Esophagus (tissue), 2 donors: ENCODE data around the gene VTA1. TPM values are rescaled to one million over a fixed set of nuclear protein-coding genes. Genes with fewer than 3 reads are reported as not detected.
"Not testable (repeated sequence)": the region's sequence is repeated elsewhere in the genome, so short reads cannot be mapped to it uniquely, and the experiment has no call there.

Experiments
- H3K27ac ChIP-seq, 2 donors: one replicate each; pipeline ENCODE4 v1.5.1; 2013; ENCODE audit warnings: low read depth in 2 of 2, mild to moderate bottlenecking in 2 of 2, inconsistent platforms in 1 of 2, low read length in 1 of 2, moderate library complexity in 1 of 2
- H3K27me3 ChIP-seq, 2 donors: one replicate each; pipeline ENCODE4 v1.6.1; 2013; ENCODE audit warnings: low read length in 2 of 2, control low read depth in 1 of 2, mild to moderate bottlenecking in 1 of 2; ENCODE audit not compliant: insufficient read depth in 2 of 2, control insufficient read depth in 1 of 2
- H3K36me3 ChIP-seq, 2 donors: one replicate each; pipeline ENCODE4 v1.6.1; 2013; ENCODE audit warnings: low read length in 1 of 2; ENCODE audit not compliant: control insufficient read depth in 2 of 2, insufficient read depth in 2 of 2
- H3K4me1 ChIP-seq, 2 donors: one replicate each; pipeline ENCODE4 v1.6.1; 2013; ENCODE audit warnings: low read length in 1 of 2; ENCODE audit not compliant: control insufficient read depth in 2 of 2, insufficient read depth in 2 of 2
- H3K4me3 ChIP-seq, 2 donors: one replicate each; pipeline ENCODE4 v1.5.1; 2013; ENCODE audit warnings: low read length in 2 of 2, mild to moderate bottlenecking in 2 of 2, low read depth in 1 of 2, moderate library complexity in 1 of 2
- H3K9me3 ChIP-seq, 2 donors: one replicate each; pipeline ENCODE4 v1.6.1; 2013; ENCODE audit warnings: mild to moderate bottlenecking in 2 of 2, low read depth in 1 of 2, low read length in 1 of 2, moderate library complexity in 1 of 2; ENCODE audit not compliant: control insufficient read depth in 2 of 2, insufficient read depth in 1 of 2
- WGBS, 2 donors: extraction: QIAGEN DNeasy Blood & Tissue Kit; methylation state at CpG; one replicate each; pipeline ENCODE4 v1.1.7; 2013; 5-methylcytosine and 5-hydroxymethylcytosine counted together
- polyA plus RNA-seq, 2 donors: library from polyadenylated mRNA; stranded (reverse); fragments of 200-250 nt; gene quantifications; one replicate each; pipeline ENCODE4 v1.2.3, GENCODE V29; 2013
- donor health status: healthy with polysubstance abuse.
- donor health status: Bipolar disorder and iron deficiency.

The VTA1 gene
- polyA plus RNA-seq, 2 donors: 21.4 to 36.8 TPM

- H3K27ac ChIP-seq, H3K36me3 ChIP-seq, H3K27me3 ChIP-seq, H3K4me1 ChIP-seq, H3K4me3 ChIP-seq, H3K9me3 ChIP-seq: not testable (repeated sequence)
- WGBS, 2 donors: 48 to 51% methylated on average over 12 of the region's 12 CpGs
Measured at GRCh38 chr6:142232206-142233044, 85.4 kb downstream of the VTA1 start.

- H3K36me3 ChIP-seq: no peaks in the 10 kb centered on the region
- no peaks in the 10 kb centered on the region for H3K4me1 ChIP-seq
- no peaks in the 10 kb centered on the region for H3K27me3 ChIP-seq
- H3K27ac ChIP-seq: no peak overlapping the region
- H3K9me3 ChIP-seq: no peaks in the 10 kb centered on the region
- no peak overlapping the region for H3K4me3 ChIP-seq
- 79 to 85% methylated on average over 8 of the region's 8 CpGs for WGBS, 2 donors
Measured at GRCh38 chr6:142233945-142234682, 87.1 kb downstream of the VTA1 start.

GRCh38 chr6:142235272-142235671, 88.2 kb downstream of the VTA1 start:
- no peaks in the 10 kb centered on the region for H3K36me3 ChIP-seq
- no peaks in the 10 kb centered on the region for H3K9me3 ChIP-seq
- 33 to 42% methylated on average over 3 of the region's 3 CpGs for WGBS, 2 donors
- H3K4me3 ChIP-seq: no peak overlapping the region
- no peak overlapping the region for H3K27ac ChIP-seq
- H3K27me3 ChIP-seq: no peaks in the 10 kb centered on the region
- H3K4me1 ChIP-seq: no peaks in the 10 kb centered on the region

- no peak overlapping the region for H3K4me3 ChIP-seq
- no peaks in the 10 kb centered on the region for H3K27me3 ChIP-seq
- H3K9me3 ChIP-seq: no peaks in the 10 kb centered on the region
- WGBS, 2 donors: 53% methylated on average over 2 of the region's 2 CpGs
- H3K36me3 ChIP-seq: no peaks in the 10 kb centered on the region
- H3K4me1 ChIP-seq: no peaks in the 10 kb centered on the region
- H3K27ac ChIP-seq: no peak overlapping the region
Measured at GRCh38 chr6:142235791-142236190, 88.7 kb downstream of the VTA1 start.

- H3K4me1 ChIP-seq: no peaks in the 10 kb centered on the region
- H3K4me3 ChIP-seq: no peak overlapping the region
- H3K36me3 ChIP-seq: no peaks in the 10 kb centered on the region
- no peaks in the 10 kb centered on the region for H3K27me3 ChIP-seq
- H3K9me3 ChIP-seq: no peaks in the 10 kb centered on the region
- 69 to 75% methylated on average over 4 of the region's 4 CpGs for WGBS, 2 donors
- H3K27ac ChIP-seq: no peak overlapping the region
Measured at GRCh38 chr6:142236691-142237090, 89.6 kb downstream of the VTA1 start.

GRCh38 chr6:142238881-142239280, 91.8 kb downstream of the VTA1 start:
- 87 to 92% methylated on average over 3 of the region's 3 CpGs for WGBS, 2 donors

GRCh38 chr6:142240179-142240578, 93.1 kb downstream of the VTA1 start:
- Histone ChIP-seq H3K36me3 (no peaks in the 10 kb centered on the region), H3K4me3 (no peak overlapping the region), H3K4me1 (no peaks in the 10 kb centered on the region), H3K27me3 (no peaks in the 10 kb centered on the region), H3K9me3 (no peaks in the 10 kb centered on the region), H3K27ac (no peak overlapping the region)
- WGBS, 2 donors: 89 to 91% methylated on average over 4 of the region's 4 CpGs

More at GRCh38 chr6:142238881-142239280, 91.8 kb downstream of the VTA1 start:
- Histone ChIP-seq H3K36me3 (no peaks in the 10 kb centered on the region), H3K4me3 (no peak overlapping the region), H3K9me3 (no peaks in the 10 kb centered on the region), H3K27ac (no peak overlapping the region), H3K27me3 (no peaks in the 10 kb centered on the region), H3K4me1 (no peaks in the 10 kb centered on the region)

- Histone ChIP-seq H3K4me1 (no peaks in the 10 kb centered on the region), H3K36me3 (no peaks in the 10 kb centered on the region), H3K27ac (no peak overlapping the region), H3K27me3 (no peaks in the 10 kb centered on the region), H3K4me3 (no peak overlapping the region), H3K9me3 (no peaks in the 10 kb centered on the region)
Measured at GRCh38 chr6:142241061-142241460, 94.0 kb downstream of the VTA1 start.

GRCh38 chr6:142242269-142242668, 95.2 kb downstream of the VTA1 start:
- H3K4me1 ChIP-seq: no peaks in the 10 kb centered on the region
- H3K36me3 ChIP-seq: no peaks in the 10 kb centered on the region
- H3K27ac ChIP-seq: no peak overlapping the region
- H3K9me3 ChIP-seq: no peaks in the 10 kb centered on the region
- 58 to 62% methylated on average over 4 of the region's 4 CpGs for WGBS, 2 donors
- no peaks in the 10 kb centered on the region for H3K27me3 ChIP-seq
- no peak overlapping the region for H3K4me3 ChIP-seq
